SH-SY5Y (cell line): ENCODE results near the gene EDC3.

Experiments
- GATA2 ChIP-seq: IDR thresholded peaks from 2 replicates; pipeline ENCODE4 v1.6.1; 2011; ENCODE audit warnings: mild to moderate bottlenecking, low read depth, low read length
- GATA3 ChIP-seq: IDR thresholded peaks from 2 replicates; pipeline ENCODE4 v1.6.1; 2011; ENCODE audit warnings: low read depth, mild to moderate bottlenecking, low read length, moderate library complexity

DNA sequence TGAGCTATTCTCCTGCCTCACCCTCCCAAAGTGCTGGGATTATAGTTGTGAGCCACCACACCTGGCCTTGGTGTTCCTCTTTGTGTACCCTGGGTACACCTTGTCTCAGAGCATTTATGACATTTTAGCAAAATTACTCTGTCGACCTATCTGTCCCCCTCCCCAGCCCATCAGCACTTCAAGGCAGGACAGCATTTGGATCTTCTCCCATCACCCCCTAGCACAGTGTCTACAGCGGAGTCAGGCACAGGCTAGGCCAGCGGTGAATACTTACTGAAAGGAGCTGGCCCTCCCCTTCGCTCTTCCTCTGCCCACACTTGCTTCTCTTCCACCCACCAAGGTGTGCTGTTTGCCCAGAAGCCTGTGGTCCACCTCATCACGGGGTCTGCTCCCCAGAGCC, 100.6 kb downstream of the EDC3 start:
- TF ChIP-seq GATA2 (no peak), GATA3 (no peak)
